ENCODE measurements around the gene RAPGEF5. TPM values are rescaled to one million over a fixed set of nuclear protein-coding genes. Genes with fewer than 3 reads are reported as not detected.
A peak's percentile ranks its signal among the peaks of the same experiment; 100 is the strongest.

The RAPGEF5 gene
- total RNA-seq, 2 donors from 2014 or later = 0.10 to 0.85 TPM

- no peak for ATAC-seq
- Mint-ChIP-seq H3K27ac (no peak overlapping the region), H3K36me3 (ENCODE audit: low read depth) (no peaks in the 10 kb centered on the region), H3K4me3 (no peak overlapping the region), H3K4me1 (no peaks in the 10 kb centered on the region), H3K27me3 (peaks cover 30% of the 10 kb centered on the region)
- H3K9me3 ChIP-seq (ENCODE audit: control insufficient read depth, low read length, poor library complexity, severe bottlenecking) = no peaks in the 10 kb centered on the region
- no peak for DNase-seq
These were observed 79.6 kb downstream of the RAPGEF5 start for GRCh38 chr7:22277375-22277774.

- Mint-ChIP-seq H3K36me3 (ENCODE audit: low read depth) (no peaks in the 10 kb centered on the region), H3K4me3 (no peak overlapping the region), H3K27me3 (peaks cover 19% of the 10 kb centered on the region), H3K4me1 (no peaks in the 10 kb centered on the region), H3K27ac (no peak overlapping the region)
- H3K9me3 ChIP-seq (ENCODE audit: control insufficient read depth, low read length, poor library complexity, severe bottlenecking) = no peaks in the 10 kb centered on the region
- no peak for ATAC-seq
- DNase-seq = no peak
These were observed 81.3 kb downstream of the RAPGEF5 start for GRCh38 chr7:22275661-22276060.

- H3K9me3 ChIP-seq (ENCODE audit: control insufficient read depth, low read length, poor library complexity, severe bottlenecking) = no peaks in the 10 kb centered on the region
- peaks cover 7% of the 10 kb centered on the region for H3K27me3 Mint-ChIP-seq
- no peak overlapping the region for H3K4me3 Mint-ChIP-seq
- no peak for DNase-seq
- no peaks in the 10 kb centered on the region for H3K36me3 Mint-ChIP-seq (ENCODE audit: low read depth)
- no peak overlapping the region for H3K27ac Mint-ChIP-seq
- no peak for ATAC-seq
- H3K4me1 Mint-ChIP-seq = peaks cover 9% of the 10 kb centered on the region
These were observed 85.6 kb downstream of the RAPGEF5 start for GRCh38 chr7:22271311-22271710.

- ATAC-seq = no peak
- no peaks in the 10 kb centered on the region for H3K36me3 Mint-ChIP-seq (ENCODE audit: low read depth)
- no peak overlapping the region for H3K4me3 Mint-ChIP-seq
- H3K4me1 Mint-ChIP-seq = peaks cover 9% of the 10 kb centered on the region
- no peak overlapping the region for H3K27ac Mint-ChIP-seq
- H3K9me3 ChIP-seq (ENCODE audit: control insufficient read depth, low read length, poor library complexity, severe bottlenecking) = no peaks in the 10 kb centered on the region
- H3K27me3 Mint-ChIP-seq = peaks cover 6% of the 10 kb centered on the region
- DNase-seq = no peak
These were observed 86.6 kb downstream of the RAPGEF5 start for GRCh38 chr7:22270371-22270770.

- DNase-seq (no peak), ATAC-seq (no peak)
- H3K9me3 ChIP-seq (ENCODE audit: control insufficient read depth, low read length, poor library complexity, severe bottlenecking) = no peaks in the 10 kb centered on the region
- peaks cover 9% of the 10 kb centered on the region for H3K4me1 Mint-ChIP-seq
- peaks cover 2% of the 10 kb centered on the region for H3K27me3 Mint-ChIP-seq
- H3K27ac Mint-ChIP-seq = no peak overlapping the region
- no peaks in the 10 kb centered on the region for H3K36me3 Mint-ChIP-seq (ENCODE audit: low read depth)
- H3K4me3 Mint-ChIP-seq = no peak overlapping the region
These were observed 87.0 kb downstream of the RAPGEF5 start for GRCh38 chr7:22269963-22270362.

GRCh38 chr7:22268884-22269421 is 88.0 kb downstream of the RAPGEF5 start:
- no peak for DNase-seq
- H3K4me1 Mint-ChIP-seq = peaks cover 9% of the 10 kb centered on the region
- no peaks in the 10 kb centered on the region for H3K9me3 ChIP-seq (ENCODE audit: control insufficient read depth, low read length, poor library complexity, severe bottlenecking)
- no peaks in the 10 kb centered on the region for H3K27me3 Mint-ChIP-seq
- no peak for ATAC-seq
- no peaks in the 10 kb centered on the region for H3K36me3 Mint-ChIP-seq (ENCODE audit: low read depth)
- peak overlapping the region; percentile 6 for H3K4me3 Mint-ChIP-seq
- no peak overlapping the region for H3K27ac Mint-ChIP-seq

GRCh38 chr7:22267930-22268615 is 88.9 kb downstream of the RAPGEF5 start:
- no peaks in the 10 kb centered on the region for H3K9me3 ChIP-seq (ENCODE audit: control insufficient read depth, low read length, poor library complexity, severe bottlenecking)
- Mint-ChIP-seq H3K4me1 (peaks cover 9% of the 10 kb centered on the region), H3K36me3 (ENCODE audit: low read depth) (no peaks in the 10 kb centered on the region), H3K27ac (no peak overlapping the region), H3K4me3 (no peak overlapping the region), H3K27me3 (no peaks in the 10 kb centered on the region)
- ATAC-seq (no peak), DNase-seq (no peak)

- Mint-ChIP-seq H3K4me3 (no peak overlapping the region), H3K27me3 (no peaks in the 10 kb centered on the region), H3K4me1 (no peaks in the 10 kb centered on the region), H3K36me3 (ENCODE audit: low read depth) (no peaks in the 10 kb centered on the region), H3K27ac (no peak overlapping the region)
- no peaks in the 10 kb centered on the region for H3K9me3 ChIP-seq (ENCODE audit: control insufficient read depth, low read length, poor library complexity, severe bottlenecking)
- DNase-seq (no peak), ATAC-seq (no peak)
These were observed 94.4 kb downstream of the RAPGEF5 start for GRCh38 chr7:22262538-22262937.

- DNase-seq (no peak), ATAC-seq (no peak)
- Mint-ChIP-seq H3K27me3 (peaks cover 22% of the 10 kb centered on the region), H3K36me3 (ENCODE audit: low read depth) (no peaks in the 10 kb centered on the region), H3K4me1 (peaks cover 2% of the 10 kb centered on the region), H3K27ac (no peak overlapping the region), H3K4me3 (no peak overlapping the region)
- no peaks in the 10 kb centered on the region for H3K9me3 ChIP-seq (ENCODE audit: control insufficient read depth, low read length, poor library complexity, severe bottlenecking)
These were observed 100.3 kb downstream of the RAPGEF5 start for GRCh38 chr7:22256541-22257096.

- H3K27me3 Mint-ChIP-seq = peaks cover 23% of the 10 kb centered on the region
- ATAC-seq (no peak), DNase-seq (no peak)
- H3K27ac Mint-ChIP-seq = no peak overlapping the region
- peaks cover 2% of the 10 kb centered on the region for H3K4me1 Mint-ChIP-seq
- no peak overlapping the region for H3K4me3 Mint-ChIP-seq
- H3K9me3 ChIP-seq (ENCODE audit: control insufficient read depth, low read length, poor library complexity, severe bottlenecking) = no peaks in the 10 kb centered on the region
- H3K36me3 Mint-ChIP-seq (ENCODE audit: low read depth) = no peaks in the 10 kb centered on the region
These were observed 101.1 kb downstream of the RAPGEF5 start for GRCh38 chr7:22255834-22256233.

GRCh38 chr7:22255342-22255741 is 101.6 kb downstream of the RAPGEF5 start:
- ATAC-seq (no peak), DNase-seq (no peak)
- H3K9me3 ChIP-seq (ENCODE audit: control insufficient read depth, low read length, poor library complexity, severe bottlenecking) = no peaks in the 10 kb centered on the region
- Mint-ChIP-seq H3K27me3 (peaks cover 23% of the 10 kb centered on the region), H3K36me3 (ENCODE audit: low read depth) (no peaks in the 10 kb centered on the region), H3K4me3 (no peak overlapping the region), H3K4me1 (peaks cover 2% of the 10 kb centered on the region), H3K27ac (no peak overlapping the region)

- no peak for ATAC-seq
These were observed 103.9 kb downstream of the RAPGEF5 start for GRCh38 chr7:22252936-22253536.

GRCh38 chr7:22252016-22252415 is 104.9 kb downstream of the RAPGEF5 start:
- DNase-seq = no peak
- H3K36me3 Mint-ChIP-seq (ENCODE audit: low read depth) = no peaks in the 10 kb centered on the region

More at GRCh38 chr7:22252936-22253536, 103.9 kb downstream of the RAPGEF5 start:
- Mint-ChIP-seq H3K27ac (no peak overlapping the region), H3K36me3 (ENCODE audit: low read depth) (no peaks in the 10 kb centered on the region), H3K27me3 (peaks cover 23% of the 10 kb centered on the region), H3K4me3 (no peak overlapping the region), H3K4me1 (peaks cover 2% of the 10 kb centered on the region)
- DNase-seq = no peak
- no peaks in the 10 kb centered on the region for H3K9me3 ChIP-seq (ENCODE audit: control insufficient read depth, low read length, poor library complexity, severe bottlenecking)

More at GRCh38 chr7:22252016-22252415, 104.9 kb downstream of the RAPGEF5 start:
- no peaks in the 10 kb centered on the region for H3K9me3 ChIP-seq (ENCODE audit: control insufficient read depth, low read length, poor library complexity, severe bottlenecking)
- no peak for ATAC-seq
- Mint-ChIP-seq H3K4me3 (no peak overlapping the region), H3K27ac (no peak overlapping the region), H3K4me1 (peaks cover 2% of the 10 kb centered on the region), H3K27me3 (peaks cover 23% of the 10 kb centered on the region)

Data from T-helper 17 cell (primary cell).